HFF-Myc (cell line): ENCODE measurements around the gene ZNF219.

ENCODE experiments used
- DNase-seq: peaks from one replicate; pipeline ENCODE4 v3.0.0-alpha.2; 2011; ENCODE audit warnings: low read depth; ENCODE audit errors: extremely low read depth
- H3K4me3 ChIP-seq: replicated peaks from 2 replicates; pipeline ENCODE4 v1.5.1; 2011; ENCODE audit warnings: low read depth, mild to moderate bottlenecking, control low read depth, low read length
- CTCF ChIP-seq: IDR thresholded peaks from 2 replicates; pipeline ENCODE4 v1.5.1; 2012; ENCODE audit warnings: mild to moderate bottlenecking, low read depth, low read length, control low read depth; ENCODE audit errors: missing control alignments

Gene ZNF219

DNA sequence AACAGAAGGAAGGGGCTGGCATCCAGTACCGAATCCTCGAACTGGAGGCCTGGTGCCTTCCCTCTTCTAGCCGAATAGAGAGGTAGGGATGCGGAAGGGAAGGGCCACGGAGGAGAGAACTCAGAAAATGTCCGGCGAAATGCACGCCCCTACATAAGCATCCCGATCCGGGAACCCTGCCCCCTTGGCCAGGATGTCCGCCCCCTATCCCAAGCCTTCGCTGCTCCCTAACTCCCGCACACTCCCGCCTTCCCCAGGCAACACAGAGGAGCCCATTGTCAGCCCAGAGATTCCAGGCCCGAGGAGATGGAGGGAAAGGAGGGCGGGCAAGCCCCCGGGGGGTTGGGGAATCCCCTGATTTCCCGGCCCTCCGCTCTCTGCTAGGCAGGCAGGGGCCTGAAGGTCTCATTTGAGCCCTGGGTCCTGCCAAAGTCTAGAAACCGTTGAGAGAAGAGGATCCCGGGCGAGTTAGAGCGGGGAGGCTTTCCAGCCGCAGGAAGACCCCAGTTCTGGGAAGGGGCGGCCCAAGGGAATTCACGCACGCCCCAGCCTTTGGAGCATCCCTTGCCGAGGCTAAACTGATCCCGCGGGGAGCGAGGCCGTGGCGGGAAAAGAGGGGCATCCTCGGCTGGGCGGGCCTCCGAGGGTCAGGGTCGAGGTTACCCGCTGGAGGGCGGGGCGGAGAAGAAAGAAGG is 28.9 kb downstream of the ZNF219 start:
- peak overlapping the region; percentile 83 for H3K4me3 ChIP-seq
- peak; percentile 6 for TF ChIP-seq CTCF
- no peak for DNase-seq

GRCh38 chr14:21068521-21069387 is 29.7 kb downstream of the ZNF219 start:
- DNase-seq = no peak
- H3K4me3 ChIP-seq = peak overlapping the region; percentile 83
- peak; percentile 68 for TF ChIP-seq CTCF

GRCh38 chr14:21066882-21067502 is 31.5 kb downstream of the ZNF219 start:
- H3K4me3 ChIP-seq = no peak overlapping the region
- no peak for DNase-seq
- no peak for TF ChIP-seq CTCF

DNA sequence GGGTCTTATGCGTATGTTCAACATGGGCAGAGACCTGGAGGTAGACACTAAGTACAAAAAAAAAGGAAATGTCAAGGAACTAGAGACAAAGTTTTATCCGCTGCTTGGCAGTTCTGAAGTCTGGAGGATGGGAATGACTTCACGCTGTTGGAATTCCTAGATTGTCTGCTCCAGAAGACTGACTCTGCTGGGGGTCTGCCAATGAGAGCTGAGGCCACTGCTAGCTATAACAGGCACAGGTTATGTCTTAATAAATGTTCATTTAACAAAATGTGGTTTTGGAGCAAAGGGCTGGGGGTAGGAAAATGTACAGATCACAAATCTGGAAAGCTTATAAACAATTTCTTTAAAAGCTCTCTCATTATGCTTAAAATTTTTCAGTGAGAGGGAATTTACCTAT is 35.0 kb downstream of the ZNF219 start:
- H3K4me3 ChIP-seq = no peak overlapping the region
- no peak for DNase-seq
- TF ChIP-seq CTCF = no peak

DNA sequence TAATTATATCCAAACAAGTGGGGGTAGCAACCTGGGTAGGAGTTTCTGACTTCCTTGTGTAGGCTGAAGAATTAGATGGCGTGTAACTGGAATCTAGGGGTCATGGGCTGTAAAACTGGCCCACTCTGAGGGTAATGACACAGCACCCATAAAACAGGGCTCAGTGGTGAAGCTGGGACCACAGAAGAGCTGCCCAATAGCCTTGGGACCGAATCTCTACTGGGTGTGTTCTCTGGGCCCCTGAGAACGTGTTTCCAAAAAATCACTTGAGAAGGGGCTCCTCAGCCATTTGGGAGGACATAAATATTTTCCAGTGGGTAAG is 37.1 kb downstream of the ZNF219 start:
- no peak for DNase-seq
- no peak for TF ChIP-seq CTCF
- H3K4me3 ChIP-seq = no peak overlapping the region

DNA sequence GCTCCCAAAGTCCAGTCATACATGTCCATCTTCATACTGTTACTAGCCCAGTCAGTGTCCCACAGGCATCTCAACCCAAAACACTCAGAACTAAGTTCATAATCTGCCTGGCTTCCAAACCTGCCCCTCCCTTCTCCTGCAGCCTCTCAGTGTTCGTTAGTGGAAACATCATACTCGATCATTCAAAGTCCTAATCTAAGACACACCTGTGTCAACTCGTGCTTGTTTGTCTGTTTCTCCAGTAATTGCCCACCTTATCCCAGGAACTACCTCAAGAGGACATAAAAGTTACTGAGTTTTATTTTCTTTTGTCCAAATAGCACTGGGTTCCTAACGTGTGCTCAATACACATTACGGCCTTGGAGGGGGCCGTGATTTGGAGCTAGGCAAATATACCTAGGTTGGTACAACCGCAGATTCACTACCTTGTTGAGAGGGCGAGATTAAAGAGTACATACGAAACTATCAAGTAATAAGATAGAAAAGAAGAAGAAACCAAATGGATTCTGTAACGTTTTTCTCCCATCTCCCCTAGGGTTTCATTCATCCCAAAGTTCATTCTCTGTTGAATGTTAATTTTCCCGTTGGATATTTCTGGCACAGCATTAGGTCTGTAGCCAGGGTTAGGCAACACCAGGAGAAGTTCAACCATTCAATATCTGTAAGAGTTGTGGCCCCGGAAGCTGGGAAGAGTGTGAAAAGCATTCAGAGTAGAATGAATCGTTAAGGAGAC is 37.7 kb downstream of the ZNF219 start:
- no peak overlapping the region for H3K4me3 ChIP-seq
- no peak for DNase-seq
- no peak for TF ChIP-seq CTCF
